HepG2 (cell line): ENCODE data around the gene ACTR1A. TPM values are rescaled to one million over a fixed set of nuclear protein-coding genes. Genes with fewer than 3 reads are reported as not detected.

Experiments used
- ATAC-seq: fragments of 200-7000 bp; cut with Tn5 transposase; 3 replicates; pipeline ENCODE4 v1.9.1; 2020; ENCODE audit warnings: mild to moderate bottlenecking, moderate library complexity
- BruUV-seq: library from RNA; stranded (reverse); fragments of 400-500 nt; replicated peaks from 2 replicates; lab custom pipeline; 2021; lab: Mats Ljungman, UMichigan
- CTCF ChIA-PET: fragments of 300-600 bp; formaldehyde crosslinking; extraction: SDS; loops from one replicate; lab custom pipeline; 2021; ENCODE audit warnings: low total read pairs, inconsistent platforms, low intra/inter-chr PET ratio; lab: Yijun Ruan, JAX
- POLR2A ChIA-PET: fragments of 350-600 bp; sonication (Branson Sonifier 250); formaldehyde crosslinking; loops from one replicate; lab custom pipeline; 2020; ENCODE audit warnings: antibody characterized with exemption, inconsistent platforms; lab: Yijun Ruan, JAX
- DNase-seq: peaks from one replicate; pipeline ENCODE4 v3.0.0-alpha.2; 2015; ENCODE audit warnings: low spot score
- FAIRE-seq: peaks from 3 replicates; lab custom pipeline; 2011; peaks lifted over from hg19 to GRCh38; lab: Jason Lieb, UNC
- H2AFZ ChIP-seq: one replicate; pipeline ENCODE4 v1.6.1; 2011; ENCODE audit warnings: low read length, inconsistent platforms
- H3K27ac ChIP-seq: fragments of 300-600 bp; 3 replicates; pipeline ENCODE4 v1.8.0; 2011; ENCODE audit warnings: mixed run types, mild to moderate bottlenecking, mixed read lengths, low read length, inconsistent platforms; ENCODE audit not compliant: insufficient read depth; ENCODE audit errors: extremely low read length
- H3K27me3 ChIP-seq, 2 experiments: fragments of 200-600 bp in 1 of 2; 2 replicates in 1 of 2; 3 replicates in 1 of 2; pipeline versions ENCODE4 v1.6.0 to v1.8.0; 2011; ENCODE audit warnings: low read length in 2 of 2, mild to moderate bottlenecking in 2 of 2, moderate library complexity in 2 of 2, inconsistent platforms in 1 of 2; ENCODE audit not compliant: insufficient read depth in 2 of 2, control insufficient read depth in 1 of 2
- H3K36me3 ChIP-seq, 2 experiments: fragments of 200-600 bp in 1 of 2; replicated peaks in 1 of 2; 2 replicates in 1 of 2; 3 replicates in 1 of 2; pipeline versions ENCODE4 v1.5.1 to v1.8.0; 2011; ENCODE audit warnings: low read length in 2 of 2, inconsistent platforms in 1 of 2; ENCODE audit not compliant: insufficient read depth in 2 of 2, control insufficient read depth in 1 of 2
- H3K4me1 ChIP-seq: 2 replicates; pipeline ENCODE4 v1.5.1; 2012; ENCODE audit warnings: low read length, inconsistent platforms; ENCODE audit not compliant: insufficient read depth
- H3K4me2 ChIP-seq: 2 replicates; pipeline ENCODE4 v1.6.0; 2011; ENCODE audit warnings: low read depth, low read length, inconsistent platforms
- H3K4me3 ChIP-seq, 3 experiments: fragments of 200-600 bp in 1 of 3; sonication (generic), shearing (Covaris generic) in 1 of 3; replicated peaks in 1 of 3; 2 replicates each; pipeline ENCODE4 v1.5.1; 2011 to 2016; ENCODE audit warnings: low read length in 3 of 3, inconsistent platforms in 2 of 3, low read depth in 2 of 3, mild to moderate bottlenecking in 2 of 3, control low read depth in 1 of 3, mixed read lengths in 1 of 3; ENCODE audit not compliant: insufficient read depth in 1 of 3
- H3K79me2 ChIP-seq: one replicate; pipeline ENCODE4 v1.6.1; 2011; ENCODE audit warnings: low read length, inconsistent platforms; ENCODE audit not compliant: insufficient read depth
- H3K9ac ChIP-seq: 2 replicates; pipeline ENCODE4 v1.6.0; 2011; ENCODE audit warnings: mild to moderate bottlenecking, low read depth, low read length, inconsistent platforms; ENCODE audit not compliant: insufficient read depth
- H3K9me3 ChIP-seq: 2 replicates; pipeline ENCODE4 v1.5.1; 2012; ENCODE audit warnings: mild to moderate bottlenecking, low read length
- H4K20me1 ChIP-seq: 2 replicates; pipeline ENCODE4 v1.6.0; 2011; ENCODE audit warnings: inconsistent platforms, mild to moderate bottlenecking, low read length, moderate library complexity; ENCODE audit not compliant: insufficient read depth
- FOXA1 ChIP-seq, 2 experiments: fragments of 450-650 bp in 1 of 2; sonication (generic) in 1 of 2; formaldehyde crosslinking in 1 of 2; IDR thresholded peaks; 2 replicates each; pipeline versions ENCODE4 v1.4.0 to v1.6.1; 2016 to 2020; ENCODE audit warnings: missing genetic modification reagents in 1 of 2
- HNF4G ChIP-seq, 2 experiments: sonication (generic) in 1 of 2; formaldehyde crosslinking in 1 of 2; IDR thresholded peaks; 2 replicates each; pipeline versions ENCODE4 v1.4.0 to v1.6.1; 2011 to 2020; ENCODE audit warnings: borderline replicate concordance in 2 of 2, low read depth in 2 of 2, mild to moderate bottlenecking in 2 of 2, low read length in 1 of 2, missing genetic modification reagents in 1 of 2, moderate library complexity in 1 of 2
- IKZF1 ChIP-seq: fragments of 450-650 bp; IDR thresholded peaks from 2 replicates; pipeline ENCODE4 v1.7.1; 2016
- JUNB ChIP-seq: sonication (generic); formaldehyde crosslinking; IDR thresholded peaks from 2 replicates; pipeline ENCODE4 v1.8.0; 2022; ENCODE audit warnings: missing genetic modification reagents, mild to moderate bottlenecking, borderline replicate concordance
- NBN ChIP-seq: fragments of 450-650 bp; conservative IDR thresholded peaks from 2 replicates; pipeline ENCODE4 v1.6.1; 2017
- RBM39 ChIP-seq: fragments of 200-400 bp; formaldehyde crosslinking; IDR thresholded peaks from one replicate; pipeline ENCODE4 v1.6.1; 2018; ENCODE audit warnings: antibody characterized with exemption, mild to moderate bottlenecking, low read depth, low read length; ENCODE audit not compliant: poor library complexity, severe bottlenecking
- SRY ChIP-seq: sonication (generic); formaldehyde crosslinking; IDR thresholded peaks from 2 replicates; pipeline ENCODE4 v1.8.0; 2022; ENCODE audit warnings: mild to moderate bottlenecking, missing genetic modification reagents
- ZFP1 ChIP-seq: IDR thresholded peaks from 2 replicates; pipeline ENCODE4 v1.6.1; 2016
- ZFP36L2 ChIP-seq: sonication (generic); formaldehyde crosslinking; IDR thresholded peaks from 2 replicates; pipeline ENCODE4 v1.4.0; 2020; ENCODE audit warnings: missing genetic modification reagents
- ZNF326 ChIP-seq: sonication (generic); formaldehyde crosslinking; IDR thresholded peaks from 2 replicates; pipeline ENCODE4 v1.4.0; 2020; ENCODE audit warnings: missing genetic modification reagents, borderline replicate concordance
- ZNF333 ChIP-seq: sonication (generic); formaldehyde crosslinking; IDR thresholded peaks from 2 replicates; pipeline ENCODE4 v1.4.0; 2020; ENCODE audit warnings: mild to moderate bottlenecking, missing genetic modification reagents, borderline replicate concordance
- ZNF496 ChIP-seq: sonication (generic); formaldehyde crosslinking; IDR thresholded peaks from 2 replicates; pipeline ENCODE4 v1.8.1; 2023; ENCODE audit warnings: mild to moderate bottlenecking, moderate library complexity, missing genetic modification reagents; ENCODE audit not compliant: insufficient replicate concordance
- ZNF510 ChIP-seq: sonication (generic); formaldehyde crosslinking; IDR thresholded peaks from 2 replicates; pipeline ENCODE4 v1.4.0; 2020; ENCODE audit warnings: low read depth, mild to moderate bottlenecking, missing genetic modification reagents
- ZNF552 ChIP-seq: sonication (generic); formaldehyde crosslinking; IDR thresholded peaks from 2 replicates; pipeline ENCODE4 v1.9.0; 2022; ENCODE audit warnings: missing genetic modification reagents, mild to moderate bottlenecking, borderline replicate concordance
- ZNF569 ChIP-seq: sonication (generic); formaldehyde crosslinking; IDR thresholded peaks from 2 replicates; pipeline ENCODE4 v1.5.0; 2020; ENCODE audit warnings: mild to moderate bottlenecking, missing genetic modification reagents, moderate library complexity, borderline replicate concordance
- ZNF598 ChIP-seq: sonication (generic); formaldehyde crosslinking; IDR thresholded peaks from 2 replicates; pipeline ENCODE4 v1.5.1; 2020; ENCODE audit warnings: mild to moderate bottlenecking, missing genetic modification reagents, borderline replicate concordance
- ZSCAN25 ChIP-seq: sonication (generic); formaldehyde crosslinking; IDR thresholded peaks from 2 replicates; pipeline ENCODE4 v1.8.0; 2022; ENCODE audit warnings: mild to moderate bottlenecking, missing genetic modification reagents
- ZSCAN30 ChIP-seq: sonication (generic); formaldehyde crosslinking; IDR thresholded peaks from 2 replicates; pipeline ENCODE4 v1.5.0; 2020; ENCODE audit warnings: mild to moderate bottlenecking, missing genetic modification reagents
- WGBS: methylation state at CpG from one replicate; pipeline ENCODE4 v1.1.6; 2017; ENCODE audit warnings: low lambda C conversion rate; 5-methylcytosine and 5-hydroxymethylcytosine counted together
- in situ Hi-C: cut with HindIII; loops from 2 replicates; pipeline ENCODE4 v1.10.0; 2017; ENCODE audit warnings: low pct_unique_long_range_greater_than_20kb; ENCODE audit not compliant: extremely low pct_ligation_motif_present
- intact Hi-C: fragments of 100-400 bp; cut with micrococcal nuclease; formaldehyde crosslinking; loops from one replicate; pipeline ENCODE4 v1.10.0; 2022; ENCODE audit not compliant: unreplicated experiment
- polyA plus RNA-seq, 8 experiments: library from polyadenylated mRNA; depleted of rRNA in 3 of 8; stranded (reverse) in 7 of 8; unstranded in 1 of 8; fragments of >200 nt; fragmentation: Illumina TruSeq in 4 of 8; extraction: Trizol in 4 of 8; gene quantifications; 2 replicates each; pipeline versions ENCODE4 v1.2.1 to v1.2.3, GENCODE V29; 2011 to 2016; ENCODE audit warnings: low read depth in 4 of 8, missing spikeins in 1 of 8, mixed read lengths in 1 of 8; ENCODE audit not compliant: insufficient read depth in 1 of 8
- total RNA-seq, 5 experiments: library from RNA; depleted of rRNA; stranded (reverse); fragments of >200 nt; fragmentation: Illumina TruSeq; extraction: Trizol; gene quantifications; 2 replicates each; pipeline ENCODE4 v1.2.3, GENCODE V29; 2016; ENCODE audit warnings: low read depth in 1 of 5

ACTR1A gene
- total and polyA plus RNA-seq, 2 of the 13 experiments (the other 11 are each of a cell fraction or from before 2014, with no cell fraction given) = 59.6 to 62.8 TPM

GRCh38 chr10:102453502-102453901 lies 49.0 kb downstream of the ACTR1A start:
- Histone ChIP-seq H3K27me3 (no peaks in the 10 kb centered on the region; a peak in 1 of 5 replicates), H3K4me2 (no peak overlapping the region), H3K79me2 (peaks cover 7% of the 10 kb centered on the region), H3K9ac (no peak overlapping the region), H3K9me3 (no peaks in the 10 kb centered on the region), H4K20me1 (no peaks in the 10 kb centered on the region), H3K4me3 (no peak overlapping the region)
- in situ Hi-C loops (no loop called here), intact Hi-C loops (no loop called here)
- FAIRE-seq (no peak), DNase-seq (no peak)
- CTCF ChIA-PET = no interaction called here
- no TSS peak for BruUV-seq
- no peak for TF ChIP-seq FOXA1 (IDR thresholded peaks at IDR 0.05)
- no peak for TF ChIP-seq FOXA1 (CRISPR knock-in tag; IDR thresholded peaks at IDR 0.05)
- no peak for TF ChIP-seq ZNF326
- no peak for TF ChIP-seq ZSCAN30 (CRISPR knock-in tag)
- no peak for TF ChIP-seq SRY
- TF ChIP-seq ZNF569 (CRISPR knock-in tag) = no peak
- TF ChIP-seq JUNB (CRISPR knock-in tag) = no peak
- TF ChIP-seq HNF4G (IDR thresholded peaks at IDR 0.05; ENCODE audit: borderline replicate concordance, low read depth, low read length) = no peak
- TF ChIP-seq HNF4G (CRISPR knock-in tag; IDR thresholded peaks at IDR 0.05; ENCODE audit: borderline replicate concordance, low read depth) = no peak
- TF ChIP-seq IKZF1 = no peak
- TF ChIP-seq ZFP1 = no peak
- no peak for TF ChIP-seq ZSCAN25 (CRISPR knock-in tag)
- TF ChIP-seq ZFP36L2 (CRISPR knock-in tag) = no peak
- no peak for TF ChIP-seq NBN
- no peak for TF ChIP-seq ZNF598 (CRISPR knock-in tag)
- TF ChIP-seq RBM39 = no peak
- no peak for TF ChIP-seq ZNF333 (CRISPR knock-in tag)
- TF ChIP-seq ZNF552 = no peak
- TF ChIP-seq ZNF510 (CRISPR knock-in tag) = no peak
- TF ChIP-seq ZNF496 = no peak
- TF ChIP-seq, all 625 proteins: peak for 0
- ATAC-seq = no peak
- POLR2A ChIA-PET = interaction anchor here (0.6 to 6.2 kb wide), 3 partner anchors 8 to 209 kb away, joined by 3 to 112 read pairs (median 73); partner anchors contain the start of gene CUEDC2
- WGBS = 93% methylated on average over 5 of the region's 5 CpGs
- H3K36me3 ChIP-seq = peaks cover 2 to 4% of the 10 kb centered on the region in 2 experiments; a peak in 3 of 5 replicates
- H2AFZ ChIP-seq = no peak overlapping the region
- no peak overlapping the region for H3K27ac ChIP-seq
- peaks cover 32% of the 10 kb centered on the region for H3K4me1 ChIP-seq
